Stimulated activated naive B cell treated with anti-CD40 and anti-IgM and Interleukin-4, amounts not matched to agents 10 μg/mL and 1 μg/mL and 100 μg/mL, for 72 hours (primary cell): ENCODE measurements around the gene YWHAG.

ENCODE experiments used
- ATAC-seq, 2 donors: fragments of 150-1000 bp; cut with Tn5 transposase; replicated peaks; 2 replicates each; pipeline ENCODE4 v1.10.0; 2021; ENCODE audit warnings: moderate library complexity in 1 of 2
- DNase-seq: peaks from one replicate; pipeline ENCODE4 v3.0.0; 2021
- H3K27ac Mint-ChIP-seq: one replicate; pipeline ENCODE4 v1.8.0; 2022; ENCODE audit warnings: mild to moderate bottlenecking, mixed read lengths
- H3K27me3 Mint-ChIP-seq, 2 donors: one replicate each; pipeline ENCODE4 v1.8.0; 2022; ENCODE audit warnings: mixed read lengths in 2 of 2
- H3K36me3 Mint-ChIP-seq, 2 donors: one replicate each; pipeline ENCODE4 v1.8.0; 2022; ENCODE audit warnings: mixed read lengths in 2 of 2, mild to moderate bottlenecking in 1 of 2
- H3K4me1 Mint-ChIP-seq, 2 donors: one replicate each; pipeline ENCODE4 v1.8.0; 2022; ENCODE audit warnings: mixed read lengths in 2 of 2, mild to moderate bottlenecking in 1 of 2
- H3K4me3 Mint-ChIP-seq, 2 donors: one replicate each; pipeline ENCODE4 v1.8.0; 2022; ENCODE audit warnings: mild to moderate bottlenecking in 2 of 2, mixed read lengths in 2 of 2, moderate library complexity in 1 of 2
- H3K9me3 Mint-ChIP-seq, 2 donors: one replicate each; pipeline ENCODE4 v1.8.0; 2022; ENCODE audit warnings: mixed read lengths in 2 of 2, mild to moderate bottlenecking in 1 of 2

YWHAG gene

GRCh38 chr7:76281006-76281705 is 77.6 kb downstream of the YWHAG start:
- H3K4me3 Mint-ChIP-seq, result peak overlapping the region; percentile 37 to 71
- H3K4me1 Mint-ChIP-seq, result peaks cover 16 to 19% of the 10 kb centered on the region in 2 donors
- ATAC-seq (peak; percentile 52 to 59), DNase-seq (no peak)
- H3K9me3 Mint-ChIP-seq, result no peaks in the 10 kb centered on the region
- peaks cover 62 to 80% of the 10 kb centered on the region in 2 donors for H3K27me3 Mint-ChIP-seq
- no peak overlapping the region for H3K27ac Mint-ChIP-seq
- peaks cover 0 to 3% of the 10 kb centered on the region in 2 donors for H3K36me3 Mint-ChIP-seq

GRCh38 chr7:76280408-76280807 is 78.4 kb downstream of the YWHAG start:
- H3K36me3 Mint-ChIP-seq, result peaks cover 0 to 3% of the 10 kb centered on the region in 2 donors
- peaks cover 58 to 82% of the 10 kb centered on the region in 2 donors for H3K27me3 Mint-ChIP-seq
- H3K4me3 Mint-ChIP-seq, result peak overlapping the region in 1 of 2 donors; percentile 71
- ATAC-seq (no peak), DNase-seq (no peak)
- no peaks in the 10 kb centered on the region for H3K9me3 Mint-ChIP-seq
- H3K27ac Mint-ChIP-seq, result no peak overlapping the region
- H3K4me1 Mint-ChIP-seq, result peaks cover 16 to 19% of the 10 kb centered on the region in 2 donors

- ATAC-seq, result peak in 1 of 2 donors; percentile 35
- H3K4me3 Mint-ChIP-seq, result no peak overlapping the region
Observed at GRCh38 chr7:76278540-76278939, 80.3 kb downstream of the YWHAG start.

More at GRCh38 chr7:76278540-76278939, 80.3 kb downstream of the YWHAG start:
- peaks cover 43 to 66% of the 10 kb centered on the region in 2 donors for H3K27me3 Mint-ChIP-seq
- H3K36me3 Mint-ChIP-seq, result peaks cover 0 to 3% of the 10 kb centered on the region in 2 donors
- H3K9me3 Mint-ChIP-seq, result no peaks in the 10 kb centered on the region
- peaks cover 13 to 19% of the 10 kb centered on the region in 2 donors for H3K4me1 Mint-ChIP-seq
- no peak overlapping the region for H3K27ac Mint-ChIP-seq
- no peak for DNase-seq
